Loucy (cell line): ENCODE results near the gene TYRO3.

Experiments
- CTCF ChIP-seq: fragments of 200-600 bp; sonication (generic); conservative IDR thresholded peaks from 2 replicates; pipeline ENCODE4 v1.5.1; 2014; ENCODE audit warnings: mild to moderate bottlenecking, antibody characterized with exemption, low read length
- EZH2phosphoT487 ChIP-seq: fragments of 200-600 bp; IDR thresholded peaks from 2 replicates; pipeline ENCODE4 v1.6.1; 2018; ENCODE audit warnings: antibody characterized with exemption, mild to moderate bottlenecking, moderate library complexity, borderline replicate concordance

GRCh38 chr15:41603941-41604911, 45.2 kb downstream of the TYRO3 start:
- TF ChIP-seq CTCF = peak; percentile 90
- no peak for TF ChIP-seq EZH2phosphoT487
